ENCODE results near the gene KCNK4. TPM values are rescaled to one million over a fixed set of nuclear protein-coding genes. Genes with fewer than 3 reads are reported as not detected.
A peak's percentile ranks its signal among the peaks of the same experiment; 100 is the strongest.

KCNK4 gene
- total RNA-seq, 1 experiment from 2014 or later: 0.28 TPM

DNA sequence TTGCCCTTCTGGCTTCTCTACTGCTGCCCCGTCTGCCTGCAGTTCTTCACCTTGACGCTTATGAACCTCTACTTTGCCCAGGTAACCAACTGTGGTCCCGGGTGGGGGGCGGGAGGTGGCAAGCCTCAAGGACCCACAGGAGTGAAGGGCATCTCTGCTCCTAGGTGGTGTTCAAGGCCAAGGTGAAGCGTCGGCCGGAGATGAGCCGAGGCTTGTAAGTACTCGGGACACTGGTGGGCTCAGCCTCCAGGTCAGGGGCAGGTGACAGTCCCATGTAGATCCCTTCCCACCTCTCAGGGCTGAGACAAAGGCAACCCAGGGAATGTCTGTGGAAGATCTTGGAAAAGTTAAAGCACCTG, 4.3 kb upstream of the KCNK4 start:
- H3K14ac ChIP-seq (ENCODE audit: insufficient read depth, low read length): no peak overlapping the region
- H3K9me3 Mint-ChIP-seq: no peaks in the 10 kb centered on the region; a peak in 2 of 5 replicates
- no peak overlapping the region for H2BK20ac ChIP-seq (ENCODE audit: low read depth, low read length, poor library complexity, severe bottlenecking)
- peaks cover 15% of the 10 kb centered on the region for H3K23me2 ChIP-seq (ENCODE audit: insufficient read length, low read depth, low read length, poor library complexity, severe bottlenecking)
- no peaks in the 10 kb centered on the region for H3K79me1 ChIP-seq (ENCODE audit: insufficient read depth, low read depth, low read length, poor library complexity, severe bottlenecking)
- H4K20me1 ChIP-seq (ENCODE audit: control insufficient read depth, insufficient read depth, insufficient read length): no peaks in the 10 kb centered on the region
- peaks cover 2 to 9% (median 6%) of the 10 kb centered on the region in 3 experiments for H3K36me3 Mint-ChIP-seq (ENCODE audit: insufficient read depth in 1 of 3, low read depth in 3 of 3)
- no peak overlapping the region for H2BK5ac ChIP-seq (ENCODE audit: insufficient read length, low read length)
- H3K27ac ChIP-seq (ENCODE audit: insufficient read length, low read depth, low read length): no peak overlapping the region
- no peaks in the 10 kb centered on the region for H3K9me3 ChIP-seq (ENCODE audit: control insufficient read depth, low read depth, low read length)
- no peak overlapping the region for H3K9ac ChIP-seq (ENCODE audit: extremely low read depth, insufficient read length, low read length)
- no peak overlapping the region; a peak in 1 of 7 replicates for H3K27ac Mint-ChIP-seq
- H3K4ac ChIP-seq (ENCODE audit: low read depth, low read length): no peak overlapping the region
- WGBS (ENCODE audit: extremely low coverage, insufficient read length, low lambda C conversion rate): no CpG with 5 or more reads among the region's 9 CpGs
- H3K18ac ChIP-seq (ENCODE audit: insufficient read length, low read depth, low read length): no peak overlapping the region
- H3K56ac ChIP-seq (ENCODE audit: insufficient read length, low read depth, low read length): no peak overlapping the region
- no peak overlapping the region for H4K8ac ChIP-seq (replicated peaks; ENCODE audit: insufficient read length, low read depth, low read length)
- no peaks in the 10 kb centered on the region for H3K79me2 ChIP-seq (ENCODE audit: insufficient read depth, low read length)
- H3T11ph ChIP-seq (ENCODE audit: low read length): no peak overlapping the region
- H3K4me2 ChIP-seq (ENCODE audit: insufficient read depth, insufficient read length, low read length): no peak overlapping the region
- no peaks in the 10 kb centered on the region for H3K4me1 ChIP-seq (ENCODE audit: insufficient read depth, low read length)
- H2BK120ac ChIP-seq (ENCODE audit: low read depth, low read length, poor library complexity, severe bottlenecking): no peak overlapping the region
- no peak overlapping the region for H2AFZ ChIP-seq (ENCODE audit: low read length)
- H4K5ac ChIP-seq (ENCODE audit: insufficient read length, low read depth, low read length): no peak overlapping the region
- no peak overlapping the region for H2AK5ac ChIP-seq (ENCODE audit: insufficient read length, low read length)
- no peak for TF ChIP-seq CTCF (conservative IDR thresholded peaks at IDR 0.05)
- no peak overlapping the region for H2BK12ac ChIP-seq (ENCODE audit: insufficient read length, low read depth, low read length)
- H3K27me3 ChIP-seq (ENCODE audit: insufficient read depth, low read length): peaks cover 16% of the 10 kb centered on the region; the same call in 1 of the 2 replicates
- H3K27me3 Mint-ChIP-seq (ENCODE audit: low read depth): peaks cover 33% of the 10 kb centered on the region
- no peak overlapping the region for H4K91ac ChIP-seq (ENCODE audit: insufficient read length, low read depth, low read length)
- DNase-seq: no peak
- no peak overlapping the region for H2BK15ac ChIP-seq (ENCODE audit: low read depth, low read length)
- peaks cover 12 to 16% of the 10 kb centered on the region in 2 experiments for H3K4me1 Mint-ChIP-seq
- H3K23ac ChIP-seq (ENCODE audit: insufficient read length, low read depth, low read length): no peak overlapping the region
- peak overlapping the region; percentile 79 to 82 for H3K4me3 Mint-ChIP-seq

Measured in H9 (cell line).